Neural progenitor cell (in vitro differentiated cells): ENCODE measurements around the gene INSC. TPM values are rescaled to one million over a fixed set of nuclear protein-coding genes. Genes with fewer than 3 reads are reported as not detected.
A peak's percentile ranks its signal among the peaks of the same experiment; 100 is the strongest.

Experiments
- DNase-seq: peaks from one replicate; pipeline ENCODE4 v3.0.0-alpha.2; 2016; ENCODE audit warnings: low spot score
- H2AFZ ChIP-seq: fragments of 200-600 bp; sonication (generic); replicated peaks from 2 replicates; pipeline ENCODE4 v1.6.1; 2016; ENCODE audit warnings: antibody characterized with exemption
- H3F3A ChIP-seq: fragments of 200-600 bp; sonication (generic); 2 replicates; pipeline ENCODE4 v1.6.1; 2016; ENCODE audit warnings: antibody characterized with exemption, low read depth
- H3K27ac ChIP-seq: fragments of 200-600 bp; sonication (generic); 2 replicates; pipeline ENCODE4 v1.5.1; 2016; ENCODE audit warnings: mild to moderate bottlenecking
- H3K27me3 ChIP-seq: fragments of 200-600 bp; sonication (generic); 2 replicates; pipeline ENCODE4 v1.6.1; 2016; ENCODE audit warnings: mild to moderate bottlenecking, moderate library complexity
- H3K36me3 ChIP-seq: fragments of 200-600 bp; sonication (generic); 2 replicates; pipeline ENCODE4 v1.5.1; 2016
- H3K4me1 ChIP-seq: fragments of 200-600 bp; sonication (generic); 2 replicates; pipeline ENCODE4 v1.6.1; 2016; ENCODE audit warnings: mixed run types
- H3K4me2 ChIP-seq: fragments of 200-600 bp; sonication (generic); 2 replicates; pipeline ENCODE4 v1.6.1; 2016
- H3K4me3 ChIP-seq: fragments of 200-600 bp; sonication (generic); 2 replicates; pipeline ENCODE4 v1.5.1; 2016
- H3K79me2 ChIP-seq: fragments of 200-600 bp; sonication (generic); 2 replicates; pipeline ENCODE4 v1.6.1; 2016; ENCODE audit warnings: low read depth
- H3K9ac ChIP-seq: fragments of 200-600 bp; sonication (generic); 2 replicates; pipeline ENCODE4 v1.6.1; 2016
- H3K9me3 ChIP-seq: fragments of 200-600 bp; sonication (generic); 2 replicates; pipeline ENCODE4 v1.5.1; 2016; ENCODE audit warnings: low read depth
- H4K20me1 ChIP-seq: fragments of 200-600 bp; sonication (generic); 2 replicates; pipeline ENCODE4 v1.6.1; 2016; ENCODE audit warnings: low read depth
- H3K27ac Mint-ChIP-seq: 3 replicates; pipeline ENCODE4 v1.8.0; 2021; ENCODE audit warnings: mixed read lengths
- H3K27me3 Mint-ChIP-seq: 2 replicates; pipeline ENCODE4 v1.8.0; 2022; ENCODE audit warnings: low read depth, mild to moderate bottlenecking, inconsistent platforms, moderate library complexity, mixed read lengths; ENCODE audit not compliant: insufficient read depth
- H3K36me3 Mint-ChIP-seq: 3 replicates; pipeline ENCODE4 v1.8.0; 2021; ENCODE audit warnings: mixed read lengths
- H3K4me1 Mint-ChIP-seq: 3 replicates; pipeline ENCODE4 v1.8.0; 2021; ENCODE audit warnings: mixed read lengths
- H3K4me3 Mint-ChIP-seq: 3 replicates; pipeline ENCODE4 v1.8.0; 2021; ENCODE audit warnings: mild to moderate bottlenecking, moderate library complexity, mixed read lengths
- H3K9me3 Mint-ChIP-seq: 3 replicates; pipeline ENCODE4 v1.8.0; 2020; ENCODE audit warnings: mixed read lengths
- EZH2 ChIP-seq: fragments of 200-600 bp; sonication (generic); IDR thresholded peaks from 2 replicates; pipeline ENCODE4 v1.6.1; 2017; ENCODE audit warnings: antibody characterized with exemption, mild to moderate bottlenecking, moderate library complexity
- EZH2phosphoT487 ChIP-seq: fragments of 200-600 bp; sonication (generic); IDR thresholded peaks from 2 replicates; pipeline ENCODE4 v1.6.1; 2017; ENCODE audit warnings: antibody characterized with exemption
- total RNA-seq: library from RNA; depleted of rRNA; stranded (reverse); fragments of >200 nt; gene quantifications from 2 replicates; pipeline ENCODE4 v1.2.3, GENCODE V29; 2015; ENCODE audit warnings: low replicate concordance
- TF ChIP-seq, protein P1 (sequence below): fragments of 200-600 bp; sonication (generic); IDR thresholded peaks from 2 replicates; pipeline ENCODE4 v1.5.1; 2017; ENCODE audit warnings: antibody characterized with exemption, mild to moderate bottlenecking

Gene INSC
- total RNA-seq, 1 donor from 2014 or later: 0.09 TPM

DNA sequence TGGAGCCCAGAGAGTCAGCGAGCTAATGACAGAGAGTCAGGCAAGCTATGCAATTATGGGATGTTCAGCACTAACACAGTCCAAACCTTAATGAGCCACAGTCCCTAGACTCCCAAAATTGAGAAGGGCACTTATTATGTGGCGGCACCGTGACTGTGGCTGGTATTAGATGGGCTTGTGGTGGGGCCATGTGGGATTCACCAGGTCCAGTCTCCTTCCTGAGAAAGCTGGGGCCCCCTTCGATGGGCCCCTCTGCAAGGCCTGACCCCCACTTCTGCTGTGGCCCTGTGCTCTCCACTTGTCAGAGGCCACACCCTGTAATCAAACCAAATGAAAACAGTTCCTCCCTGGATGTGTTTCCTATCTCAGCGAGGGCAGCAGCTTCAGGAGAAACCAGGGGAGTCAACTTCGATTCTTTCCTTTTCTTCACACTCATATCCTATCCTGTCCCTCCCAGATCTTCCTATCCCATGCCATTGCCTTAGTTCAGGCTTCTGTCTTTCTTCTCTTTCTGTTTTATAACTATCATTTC lies 42.9 kb downstream of the INSC start:
- no peaks in the 10 kb centered on the region for H3F3A ChIP-seq
- H3K27me3 ChIP-seq: no peaks in the 10 kb centered on the region
- no peak overlapping the region for H3K27ac ChIP-seq
- H3K4me1 ChIP-seq: no peaks in the 10 kb centered on the region
- DNase-seq: no peak
- H2AFZ ChIP-seq: no peak overlapping the region
- Mint-ChIP-seq H3K27me3 (no peaks in the 10 kb centered on the region), H3K27ac (no peak overlapping the region), H3K9me3 (no peaks in the 10 kb centered on the region), H3K4me1 (peaks cover 11% of the 10 kb centered on the region), H3K36me3 (no peaks in the 10 kb centered on the region), H3K4me3 (no peak overlapping the region)
- TF ChIP-seq, protein P1, sequence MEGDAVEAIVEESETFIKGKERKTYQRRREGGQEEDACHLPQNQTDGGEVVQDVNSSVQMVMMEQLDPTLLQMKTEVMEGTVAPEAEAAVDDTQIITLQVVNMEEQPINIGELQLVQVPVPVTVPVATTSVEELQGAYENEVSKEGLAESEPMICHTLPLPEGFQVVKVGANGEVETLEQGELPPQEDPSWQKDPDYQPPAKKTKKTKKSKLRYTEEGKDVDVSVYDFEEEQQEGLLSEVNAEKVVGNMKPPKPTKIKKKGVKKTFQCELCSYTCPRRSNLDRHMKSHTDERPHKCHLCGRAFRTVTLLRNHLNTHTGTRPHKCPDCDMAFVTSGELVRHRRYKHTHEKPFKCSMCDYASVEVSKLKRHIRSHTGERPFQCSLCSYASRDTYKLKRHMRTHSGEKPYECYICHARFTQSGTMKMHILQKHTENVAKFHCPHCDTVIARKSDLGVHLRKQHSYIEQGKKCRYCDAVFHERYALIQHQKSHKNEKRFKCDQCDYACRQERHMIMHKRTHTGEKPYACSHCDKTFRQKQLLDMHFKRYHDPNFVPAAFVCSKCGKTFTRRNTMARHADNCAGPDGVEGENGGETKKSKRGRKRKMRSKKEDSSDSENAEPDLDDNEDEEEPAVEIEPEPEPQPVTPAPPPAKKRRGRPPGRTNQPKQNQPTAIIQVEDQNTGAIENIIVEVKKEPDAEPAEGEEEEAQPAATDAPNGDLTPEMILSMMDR: no peak
- TF ChIP-seq EZH2 (no peak), EZH2phosphoT487 (no peak)
- H3K36me3 ChIP-seq: no peaks in the 10 kb centered on the region
- H3K4me2 ChIP-seq: no peak overlapping the region
- no peaks in the 10 kb centered on the region for H4K20me1 ChIP-seq
- no peaks in the 10 kb centered on the region for H3K9me3 ChIP-seq
- H3K79me2 ChIP-seq: no peaks in the 10 kb centered on the region
- H3K4me3 ChIP-seq: no peak overlapping the region
- H3K9ac ChIP-seq: no peak overlapping the region

DNA sequence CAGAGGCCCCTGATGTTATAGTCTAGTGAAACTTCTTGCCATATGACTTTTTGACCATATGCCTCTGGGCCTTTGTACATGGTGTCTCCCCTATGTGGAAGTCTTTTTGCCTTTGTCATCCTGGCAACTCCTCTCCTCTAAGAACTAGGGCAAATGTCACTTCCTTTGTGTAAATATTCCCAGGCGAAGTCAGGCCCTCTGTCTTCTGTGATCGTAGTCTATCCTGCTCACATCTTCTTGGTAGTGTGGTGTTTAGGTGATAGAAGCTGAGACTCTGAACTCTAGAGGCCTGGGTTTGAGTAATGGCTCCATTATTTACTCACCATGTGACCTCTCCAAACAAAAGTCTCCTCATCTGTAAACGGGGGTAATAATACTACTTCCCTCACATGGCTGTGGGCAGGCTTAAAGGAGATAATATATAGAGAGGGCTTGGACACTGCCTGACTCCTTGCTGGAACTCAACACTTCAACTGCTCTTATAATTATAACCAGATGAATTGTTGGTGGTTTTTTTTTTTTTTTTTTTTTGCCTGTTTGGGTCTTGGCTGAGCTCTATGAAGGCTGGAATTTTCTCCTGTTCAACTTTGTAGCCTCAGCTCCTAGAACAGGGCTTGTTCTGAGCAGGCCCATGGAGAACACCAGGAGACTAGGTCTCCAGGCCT lies 43.8 kb downstream of the INSC start:
- Histone ChIP-seq H2AFZ (peak overlapping the region; percentile 17), H3K27me3 (no peaks in the 10 kb centered on the region)

DNA sequence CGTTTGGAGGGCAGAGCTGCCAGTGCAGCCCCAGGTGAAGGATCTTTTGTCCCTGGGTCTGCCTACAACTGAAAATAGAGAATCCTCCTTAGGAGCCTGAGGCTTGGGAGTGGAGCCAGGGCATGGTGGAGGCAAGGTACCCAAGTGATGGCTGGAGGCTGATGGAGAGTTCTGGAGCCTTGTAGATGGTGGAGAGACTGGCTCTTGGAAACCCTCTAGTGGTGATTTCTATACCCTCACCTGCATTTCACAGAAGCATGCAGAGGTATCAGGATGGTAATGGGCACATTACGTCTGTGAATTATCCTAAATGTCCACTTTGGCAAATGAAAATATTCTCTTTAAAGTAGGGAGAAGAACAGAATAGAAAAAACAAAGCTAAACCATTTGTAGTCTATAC lies 44.4 kb downstream of the INSC start:
- Histone ChIP-seq H3K27me3 (no peaks in the 10 kb centered on the region), H2AFZ (no peak overlapping the region), H3K79me2 (no peaks in the 10 kb centered on the region), H3K4me2 (no peak overlapping the region), H3K9me3 (no peaks in the 10 kb centered on the region), H3K4me3 (no peak overlapping the region), H3K27ac (no peak overlapping the region), H3F3A (no peaks in the 10 kb centered on the region), H3K4me1 (no peaks in the 10 kb centered on the region), H3K9ac (no peak overlapping the region), H3K36me3 (no peaks in the 10 kb centered on the region), H4K20me1 (no peaks in the 10 kb centered on the region)
- H3K9me3 Mint-ChIP-seq: no peaks in the 10 kb centered on the region
- H3K27me3 Mint-ChIP-seq: no peaks in the 10 kb centered on the region
- H3K4me3 Mint-ChIP-seq: no peak overlapping the region
- H3K36me3 Mint-ChIP-seq: no peaks in the 10 kb centered on the region
- peaks cover 11% of the 10 kb centered on the region for H3K4me1 Mint-ChIP-seq
- TF ChIP-seq EZH2phosphoT487 (no peak), EZH2 (no peak)
- TF ChIP-seq, protein P1: peak; percentile 68
- peak; percentile 38 for DNase-seq
- no peak overlapping the region for H3K27ac Mint-ChIP-seq

More for the DNA sequence above, 43.8 kb downstream of the INSC start:
- Histone ChIP-seq H3K4me1 (no peaks in the 10 kb centered on the region), H3F3A (no peaks in the 10 kb centered on the region), H3K79me2 (no peaks in the 10 kb centered on the region), H3K9ac (no peak overlapping the region), H3K9me3 (no peaks in the 10 kb centered on the region), H3K27ac (no peak overlapping the region), H4K20me1 (no peaks in the 10 kb centered on the region), H3K4me2 (no peak overlapping the region), H3K36me3 (no peaks in the 10 kb centered on the region), H3K4me3 (no peak overlapping the region)
- Mint-ChIP-seq H3K27ac (no peak overlapping the region), H3K9me3 (no peaks in the 10 kb centered on the region), H3K27me3 (no peaks in the 10 kb centered on the region), H3K4me3 (no peak overlapping the region), H3K36me3 (no peaks in the 10 kb centered on the region), H3K4me1 (peaks cover 11% of the 10 kb centered on the region)
- TF ChIP-seq, protein P1: no peak
- no peak for TF ChIP-seq EZH2phosphoT487
- no peak for TF ChIP-seq EZH2
- DNase-seq: no peak
